Measurements from ENCODE around the gene P2RX3.

The P2RX3 gene

GRCh38 chr11:57373146-57373545, 35.0 kb downstream of the P2RX3 start:
- DNase-seq (ENCODE audit: low spot score): no peak

DNA sequence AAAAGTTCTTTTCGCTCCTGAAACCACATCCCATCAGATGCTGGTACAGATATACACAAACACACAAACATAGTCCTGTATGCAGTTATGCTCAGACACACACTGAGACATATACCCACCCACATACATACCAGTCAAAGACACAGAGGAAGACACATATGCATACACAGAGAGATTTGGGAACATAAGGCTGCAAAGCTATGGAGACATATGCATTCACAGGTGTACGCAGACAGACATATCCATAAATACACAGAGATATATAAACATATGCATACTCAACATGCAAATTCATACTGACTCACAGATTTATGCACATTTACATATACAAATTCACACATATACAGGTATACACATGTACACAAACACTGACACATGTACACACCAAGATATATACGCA, 36.8 kb downstream of the P2RX3 start:
- DNase-seq (ENCODE audit: low spot score): no peak

- DNase-seq (ENCODE audit: low spot score): no peak
Observed at GRCh38 chr11:57375490-57375889, 37.3 kb downstream of the P2RX3 start.

GRCh38 chr11:57376095-57377090, 38.2 kb downstream of the P2RX3 start:
- DNase-seq (ENCODE audit: low spot score): no peak

DNA sequence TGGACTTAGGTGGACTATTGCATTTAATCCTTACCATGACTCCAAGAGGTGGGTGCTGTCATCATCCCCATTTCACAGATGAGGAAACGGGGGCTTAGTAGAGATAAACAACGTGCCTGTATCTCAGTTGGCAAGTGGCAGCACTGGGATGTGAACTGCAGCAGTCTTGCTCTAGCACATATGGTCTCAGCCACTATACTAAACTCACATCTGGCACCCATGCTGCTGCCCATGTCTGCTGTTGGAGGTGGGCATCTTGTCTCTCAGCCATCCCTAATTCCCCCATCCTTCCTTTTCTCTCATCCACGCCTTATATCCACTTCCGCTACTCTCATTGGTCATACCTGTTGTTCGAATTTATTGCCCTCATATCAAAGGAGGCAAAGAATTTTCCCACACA, 39.0 kb downstream of the P2RX3 start:
- DNase-seq (ENCODE audit: low spot score): no peak

- DNase-seq (ENCODE audit: low spot score): no peak
Observed at GRCh38 chr11:57378186-57378585, 40.0 kb downstream of the P2RX3 start.

DNA sequence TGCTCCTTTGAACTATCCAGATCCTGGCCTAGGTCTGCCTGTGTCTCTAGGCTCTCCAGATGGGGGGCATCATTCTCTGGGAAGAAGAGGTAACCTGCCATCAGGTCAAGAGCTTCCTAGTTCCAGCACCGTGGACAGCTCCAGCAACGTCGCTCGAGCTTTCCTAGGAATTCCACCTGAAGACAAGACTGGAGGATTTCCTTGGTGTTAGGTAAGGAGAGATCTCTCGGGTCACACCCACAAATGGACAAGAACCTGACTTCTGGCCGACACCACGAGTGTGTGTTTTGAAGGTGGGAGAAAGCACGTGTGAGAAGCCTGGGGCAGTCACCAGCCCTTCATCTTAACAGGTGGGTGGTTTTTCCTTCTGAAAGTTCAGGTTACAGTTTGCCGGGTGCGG, 41.6 kb downstream of the P2RX3 start:
- no peak for DNase-seq (ENCODE audit: low spot score)

- DNase-seq (ENCODE audit: low spot score): no peak
Observed at GRCh38 chr11:57380975-57381374, 42.8 kb downstream of the P2RX3 start, which contains the start of gene PRG3. PRG3 (minus strand) TSS chr11:57381150; CDS start chr11:57380708, 442 bp downstream.

DNA sequence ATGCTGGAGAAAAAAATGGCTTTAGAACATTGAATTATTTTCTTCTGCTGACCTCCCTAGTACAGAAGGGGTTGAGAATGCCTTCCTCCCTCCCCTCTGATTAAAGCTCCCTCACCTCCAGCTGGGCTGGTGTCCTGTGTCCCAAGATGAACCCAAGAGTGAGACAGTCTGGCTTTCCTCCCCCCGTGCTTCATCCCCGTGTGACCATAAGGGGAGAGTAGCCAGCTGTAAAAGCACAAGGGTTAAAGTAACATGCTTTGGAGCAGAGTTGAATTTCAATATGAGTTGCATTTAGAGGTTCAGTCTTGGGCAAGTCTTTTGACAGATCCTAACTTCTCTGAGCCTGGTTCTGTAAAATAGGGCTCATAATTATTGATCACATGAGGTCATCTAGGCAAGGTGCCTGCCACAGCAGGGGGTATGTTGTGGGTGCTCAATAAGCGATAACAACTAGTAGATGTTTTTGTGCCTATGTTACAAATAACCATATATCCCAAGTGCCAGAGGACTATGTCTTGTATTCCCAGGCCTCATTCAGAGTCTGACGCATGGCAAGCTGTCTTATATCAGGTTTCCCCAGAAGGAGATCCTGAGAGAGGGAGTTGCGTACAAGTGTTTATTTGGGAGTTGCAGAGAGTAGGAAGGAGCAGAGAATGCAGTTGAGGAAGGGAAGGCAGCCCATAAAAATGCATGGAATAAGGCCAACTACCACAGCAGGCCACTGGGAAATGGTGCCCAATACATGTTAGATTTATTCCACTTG, 48.2 kb downstream of the P2RX3 start:
- no peak for DNase-seq (ENCODE audit: low spot score)

DNA sequence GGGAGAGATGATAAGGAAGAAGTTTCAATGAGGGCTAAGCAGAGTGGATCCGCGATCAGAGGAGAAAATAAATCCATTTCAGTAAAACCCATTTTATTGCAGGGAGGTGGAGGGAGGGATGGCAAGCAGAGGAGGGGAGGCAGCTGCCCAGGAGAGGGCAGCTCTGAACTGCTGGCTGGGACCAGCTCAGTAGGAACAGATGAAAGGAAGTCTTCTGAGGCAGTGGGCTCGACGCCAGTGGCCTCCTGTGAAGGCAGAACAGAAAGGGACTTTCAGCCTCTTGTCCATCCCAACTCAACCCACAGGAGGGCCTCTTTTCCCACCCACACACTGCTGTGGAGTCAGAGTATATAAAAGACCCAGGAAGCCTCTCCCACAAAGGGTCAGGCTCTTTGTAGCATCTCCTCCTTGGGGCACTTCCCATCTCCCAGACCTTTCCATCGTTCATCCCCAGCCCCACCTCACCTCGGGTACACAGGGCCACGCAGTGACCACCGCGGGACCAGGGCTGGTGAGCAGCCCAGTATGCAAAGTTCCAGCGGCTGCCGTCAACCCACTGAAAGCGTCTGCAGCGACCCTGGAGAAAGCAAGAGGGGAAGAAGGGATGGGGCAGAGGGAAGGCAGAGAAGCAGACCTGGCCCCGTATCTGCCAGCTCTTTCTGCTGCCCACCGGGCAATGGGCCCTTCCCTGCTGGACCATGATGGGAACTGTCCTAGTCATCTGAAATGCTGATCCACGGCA, 49.3 kb downstream of the P2RX3 start:
- no peak for DNase-seq (ENCODE audit: low spot score)

- no peak for DNase-seq (ENCODE audit: low spot score)
Observed at GRCh38 chr11:57390535-57390934, 52.4 kb downstream of the P2RX3 start, which contains the start of gene PRG2. PRG2 (minus strand) TSS chr11:57390650; CDS start chr11:57389944, 706 bp downstream.

DNA sequence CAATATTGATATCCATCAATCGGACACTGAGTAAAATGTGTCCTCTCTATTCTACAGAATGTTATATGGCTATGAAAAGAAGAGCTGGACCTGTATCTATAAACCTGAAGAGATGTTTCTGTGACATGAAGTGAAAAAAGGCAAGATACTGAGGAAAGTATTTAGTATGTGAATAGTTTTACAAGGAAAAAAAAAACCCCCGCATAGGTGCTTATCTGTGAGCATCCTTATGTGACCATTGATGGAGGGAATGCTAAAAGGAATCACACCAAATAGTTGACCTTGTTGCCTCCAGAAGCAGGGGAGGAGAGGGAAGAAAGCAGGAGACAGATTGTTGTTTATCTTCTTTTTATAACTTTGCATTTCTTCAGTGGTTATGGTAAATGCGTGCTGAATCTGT, 53.0 kb downstream of the P2RX3 start:
- DNase-seq (ENCODE audit: low spot score): no peak

DNA sequence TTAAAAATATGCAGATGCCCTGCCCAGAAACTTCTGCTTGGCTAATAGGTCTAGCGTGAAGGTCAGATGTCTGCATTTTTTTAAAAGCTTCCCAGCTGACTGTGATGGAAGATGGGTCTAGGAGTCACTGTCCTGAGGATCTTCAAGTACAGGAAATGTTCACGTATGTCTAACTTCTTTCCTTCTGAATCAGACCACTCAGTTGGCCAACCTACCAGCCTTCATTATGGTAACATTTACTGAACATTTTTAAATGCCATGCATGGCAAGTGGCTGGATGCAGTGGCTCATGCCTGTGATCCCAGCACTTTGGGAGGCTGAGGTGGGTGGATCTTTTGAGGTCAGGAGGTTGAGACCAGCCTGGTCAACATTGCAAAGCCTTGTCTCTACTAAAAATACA, 53.4 kb downstream of the P2RX3 start:
- no peak for DNase-seq (ENCODE audit: low spot score)

DNA sequence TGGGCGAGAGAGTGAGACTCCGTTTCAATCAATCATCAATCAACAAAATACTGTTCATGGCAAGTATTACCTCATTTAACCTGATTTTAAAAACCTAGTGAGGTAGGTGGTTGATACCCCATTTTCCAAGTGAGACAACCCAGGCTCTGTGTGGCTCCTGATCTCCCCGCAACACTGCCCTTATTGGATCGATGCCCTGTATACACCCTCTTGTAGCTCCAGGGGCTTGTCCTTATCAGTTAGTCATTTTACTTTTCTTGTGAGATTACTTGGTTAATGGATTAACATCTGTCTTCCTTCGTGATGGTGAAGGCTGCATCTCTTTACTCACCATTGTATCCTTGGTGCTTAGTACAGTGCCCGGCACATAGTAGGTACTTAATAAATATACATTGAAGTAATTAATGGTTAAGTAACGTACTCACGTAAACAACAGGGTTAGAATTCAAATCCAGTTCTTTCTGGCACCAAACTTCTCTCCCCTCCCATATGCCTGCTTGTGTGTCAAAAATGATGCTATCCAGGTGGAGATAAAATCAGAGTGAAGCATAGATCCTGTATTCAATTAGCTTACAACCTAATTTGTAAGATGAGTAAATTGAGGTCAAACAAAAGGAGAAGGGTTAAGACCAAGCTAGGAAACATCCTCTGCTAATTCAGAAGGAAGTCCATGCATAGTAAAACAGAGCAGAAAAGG, 54.1 kb downstream of the P2RX3 start:
- DNase-seq (ENCODE audit: low spot score): no peak

DNA sequence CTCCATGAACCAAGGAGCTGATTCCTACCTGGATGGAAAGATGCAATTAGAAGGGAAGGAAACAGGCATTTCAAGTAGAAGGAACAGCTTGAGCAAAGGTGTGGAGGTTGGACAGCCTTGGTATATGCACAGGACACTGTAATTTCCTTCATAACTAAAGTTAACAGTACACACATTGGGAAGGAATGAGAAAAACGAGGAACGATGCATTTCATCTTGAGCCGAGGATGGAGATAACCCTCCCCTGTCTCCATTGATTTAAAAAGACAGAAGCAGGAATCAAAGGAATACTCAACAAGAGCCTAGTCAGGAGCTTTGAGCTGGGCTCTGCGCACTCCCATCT, 54.6 kb downstream of the P2RX3 start:
- no peak for DNase-seq (ENCODE audit: low spot score)

- no peak for DNase-seq (ENCODE audit: low spot score)
Observed at GRCh38 chr11:57394203-57394965, 56.2 kb downstream of the P2RX3 start.

- no peak for DNase-seq (ENCODE audit: low spot score)
Observed at GRCh38 chr11:57395905-57396623, 57.9 kb downstream of the P2RX3 start.

- no peak for DNase-seq (ENCODE audit: low spot score)
Observed at GRCh38 chr11:57396744-57397143, 58.6 kb downstream of the P2RX3 start.

DNA sequence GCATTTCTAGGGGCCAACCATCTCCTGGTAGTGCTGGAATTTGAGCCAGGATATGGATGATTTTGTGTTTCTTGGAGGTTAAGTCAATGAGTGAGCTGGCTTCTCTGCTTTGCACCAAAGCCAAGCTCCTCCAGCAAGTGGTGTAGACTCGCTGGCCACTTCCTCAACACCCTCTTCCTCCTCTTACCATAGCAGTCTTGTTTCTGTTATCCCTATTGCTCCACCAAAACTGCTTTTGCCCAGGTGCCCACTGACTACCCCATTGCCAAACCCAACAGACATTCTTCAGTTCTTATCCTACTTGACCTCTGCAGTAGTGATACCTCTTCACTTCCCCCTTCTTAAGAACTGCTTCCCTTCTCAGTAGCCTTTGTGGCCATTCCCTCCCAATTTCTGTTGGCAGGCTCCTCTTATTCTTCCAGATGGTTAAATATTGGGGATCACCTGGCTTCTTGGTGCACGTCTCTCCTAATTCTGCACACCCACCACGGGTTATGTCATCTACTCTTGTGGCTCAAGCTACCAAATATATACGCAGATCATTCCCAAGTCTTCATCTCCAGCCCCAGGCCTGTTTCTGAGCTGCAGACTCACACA, 59.3 kb downstream of the P2RX3 start:
- DNase-seq (ENCODE audit: low spot score): no peak

DNA sequence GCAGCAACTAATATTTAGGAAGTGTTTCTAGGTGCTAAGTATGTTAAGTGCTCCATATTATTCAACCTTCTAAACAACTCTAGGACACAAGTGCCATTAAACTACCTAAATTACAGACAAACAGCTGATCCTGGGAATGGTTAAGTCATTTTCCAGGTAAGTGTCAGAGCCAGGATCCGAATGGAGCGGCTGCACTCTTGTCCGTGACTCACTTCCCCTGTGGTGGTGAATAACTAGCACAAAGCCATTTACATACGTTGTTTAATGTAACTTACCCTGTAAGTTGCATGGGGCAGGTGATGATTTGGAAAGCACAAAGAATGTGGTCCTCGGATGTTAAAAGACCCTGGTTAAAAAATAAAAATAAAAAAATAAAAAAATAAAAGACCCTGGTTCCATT, 61.1 kb downstream of the P2RX3 start:
- no peak for DNase-seq (ENCODE audit: low spot score)

All from hepatic stellate cell (primary cell).